Subcutaneous abdominal adipose tissue (tissue), 5 donors: ENCODE measurements around the gene LANCL3.
"Not testable (repeated sequence)": the region's sequence is repeated elsewhere in the genome, so short reads cannot be mapped to it uniquely, and the experiment has no call there.

ENCODE experiments used
- H3K27ac ChIP-seq: one replicate; pipeline ENCODE4 v1.7.0; 2013; ENCODE audit warnings: low read depth, mild to moderate bottlenecking, inconsistent platforms, low read length, moderate library complexity
- H3K27me3 ChIP-seq, 5 donors: one replicate each; pipeline ENCODE4 v1.7.0; 2013; ENCODE audit warnings: low read length in 5 of 5, inconsistent platforms in 1 of 5; ENCODE audit not compliant: control insufficient read depth in 5 of 5, insufficient read depth in 4 of 5
- H3K36me3 ChIP-seq, 5 donors: one replicate each; pipeline ENCODE4 v1.7.0; 2013; ENCODE audit warnings: low read length in 5 of 5; ENCODE audit not compliant: control insufficient read depth in 5 of 5, insufficient read depth in 5 of 5
- H3K4me1 ChIP-seq, 5 donors: one replicate each; pipeline ENCODE4 v1.7.0; 2013; ENCODE audit warnings: low read length in 5 of 5, mild to moderate bottlenecking in 3 of 5, moderate library complexity in 1 of 5; ENCODE audit not compliant: control insufficient read depth in 5 of 5, insufficient read depth in 5 of 5
- H3K4me3 ChIP-seq, 5 donors: one replicate each; pipeline ENCODE4 v1.7.0; 2013; ENCODE audit warnings: low read length in 5 of 5, low read depth in 1 of 5
- H3K9ac ChIP-seq, 5 donors: one replicate each; pipeline ENCODE4 v1.7.0; 2013; ENCODE audit warnings: low read length in 5 of 5, mild to moderate bottlenecking in 4 of 5, moderate library complexity in 3 of 5
- H3K9me3 ChIP-seq, 5 donors: one replicate each; pipeline ENCODE4 v1.7.0; 2013; ENCODE audit warnings: low read length in 5 of 5; ENCODE audit not compliant: control insufficient read depth in 5 of 5
- donor health status: healthy.
- donor health status: healthy.
- donor health status: healthy.
- donor health status: healthy.
- donor health status: healthy.

The LANCL3 gene

GRCh38 chrX:37571426-37572107, at the start of gene LANCL3:
TSS of gene LANCL3 (plus strand) at chrX:37571661. CDS start at chrX:37571871, 210 bp downstream.
- not testable (repeated sequence) for H3K9ac ChIP-seq

GRCh38 chrX:37523673-37524072, 47.8 kb upstream of the LANCL3 start:
- not testable (repeated sequence) for H3K4me1 ChIP-seq, H3K9ac ChIP-seq, H3K27me3 ChIP-seq, H3K27ac ChIP-seq, H3K9me3 ChIP-seq, H3K4me3 ChIP-seq, H3K36me3 ChIP-seq

More at GRCh38 chrX:37571426-37572107, at the start of gene LANCL3:
- not testable (repeated sequence) for H3K36me3 ChIP-seq, H3K27ac ChIP-seq, H3K9me3 ChIP-seq
- Histone ChIP-seq H3K4me3 (peak within 1 kb of the TSS in 3 of 5 donors; percentile 37 to 52 (median 51)), H3K27me3 (peaks cover 0 to 16% (median 4%) of the 10 kb centered on the region in 5 donors), H3K4me1 (peaks cover 0 to 10% (median 0%) of the 10 kb centered on the region in 5 donors)

GRCh38 chrX:37541991-37542390, 29.5 kb upstream of the LANCL3 start:
- no peak overlapping the region for H3K27ac ChIP-seq
- no peaks in the 10 kb centered on the region for H3K36me3 ChIP-seq

GRCh38 chrX:37542791-37543190, 28.7 kb upstream of the LANCL3 start:
- Histone ChIP-seq H3K9ac (no peak overlapping the region), H3K36me3 (no peaks in the 10 kb centered on the region), H3K27ac (no peak overlapping the region), H3K4me1 (no peaks in the 10 kb centered on the region), H3K4me3 (no peak overlapping the region), H3K9me3 (peaks cover 0 to 7% (median 0%) of the 10 kb centered on the region in 5 donors), H3K27me3 (peaks cover 0 to 13% (median 0%) of the 10 kb centered on the region in 5 donors)

More at GRCh38 chrX:37541991-37542390, 29.5 kb upstream of the LANCL3 start:
- Histone ChIP-seq H3K27me3 (peaks cover 0 to 18% (median 0%) of the 10 kb centered on the region in 5 donors), H3K4me1 (no peaks in the 10 kb centered on the region), H3K4me3 (no peak overlapping the region), H3K9ac (no peak overlapping the region), H3K9me3 (peaks cover 0 to 7% (median 0%) of the 10 kb centered on the region in 5 donors)

- peaks cover 0 to 10% (median 0%) of the 10 kb centered on the region in 5 donors for H3K27me3 ChIP-seq
- no peak overlapping the region for H3K4me3 ChIP-seq
- H3K9ac ChIP-seq, result no peak overlapping the region
- peaks cover 0 to 7% (median 0%) of the 10 kb centered on the region in 5 donors for H3K9me3 ChIP-seq
- no peaks in the 10 kb centered on the region for H3K4me1 ChIP-seq
- H3K27ac ChIP-seq, result no peak overlapping the region
- no peaks in the 10 kb centered on the region for H3K36me3 ChIP-seq
These were observed 28.1 kb upstream of the LANCL3 start for GRCh38 chrX:37543324-37543723.

GRCh38 chrX:37544531-37544930, 26.9 kb upstream of the LANCL3 start:
- not testable (repeated sequence) for H3K9ac ChIP-seq, H3K27ac ChIP-seq, H3K4me3 ChIP-seq, H3K9me3 ChIP-seq, H3K4me1 ChIP-seq, H3K36me3 ChIP-seq
- peaks cover 0 to 10% (median 0%) of the 10 kb centered on the region in 5 donors for H3K27me3 ChIP-seq

GRCh38 chrX:37545066-37545465, 26.4 kb upstream of the LANCL3 start:
- H3K27ac ChIP-seq, result no peak overlapping the region
- H3K9me3 ChIP-seq, result peaks cover 0 to 7% (median 0%) of the 10 kb centered on the region in 5 donors
- no peak overlapping the region for H3K9ac ChIP-seq
- H3K27me3 ChIP-seq, result peaks cover 0 to 10% (median 0%) of the 10 kb centered on the region in 5 donors
- H3K4me1 ChIP-seq, result no peaks in the 10 kb centered on the region
- H3K4me3 ChIP-seq, result no peak overlapping the region
- no peaks in the 10 kb centered on the region for H3K36me3 ChIP-seq

GRCh38 chrX:37549619-37550018, 21.8 kb upstream of the LANCL3 start:
- not testable (repeated sequence) for H3K27me3 ChIP-seq, H3K4me1 ChIP-seq, H3K27ac ChIP-seq, H3K36me3 ChIP-seq, H3K9ac ChIP-seq, H3K4me3 ChIP-seq, H3K9me3 ChIP-seq

- H3K4me3 ChIP-seq, result no peak overlapping the region
- no peak overlapping the region for H3K27ac ChIP-seq
- no peaks in the 10 kb centered on the region for H3K9me3 ChIP-seq
- H3K9ac ChIP-seq, result no peak overlapping the region
- no peaks in the 10 kb centered on the region for H3K4me1 ChIP-seq
- peaks cover 0 to 5% (median 0%) of the 10 kb centered on the region in 5 donors for H3K27me3 ChIP-seq
- no peaks in the 10 kb centered on the region for H3K36me3 ChIP-seq
These were observed 18.0 kb upstream of the LANCL3 start for GRCh38 chrX:37553476-37553875.

GRCh38 chrX:37565254-37565653, 6.2 kb upstream of the LANCL3 start:
- H3K27ac ChIP-seq, H3K9ac ChIP-seq, H3K4me3 ChIP-seq, H3K4me1 ChIP-seq, H3K36me3 ChIP-seq, H3K9me3 ChIP-seq: not testable (repeated sequence)
- peaks cover 0 to 15% (median 4%) of the 10 kb centered on the region in 5 donors for H3K27me3 ChIP-seq
